GM18951 (cell line): ENCODE results near the gene TECPR2.

Experiments
- POLR2A ChIP-seq: IDR thresholded peaks from 4 replicates; pipeline ENCODE4 v1.6.1; 2011; ENCODE audit warnings: mild to moderate bottlenecking; ENCODE audit not compliant: insufficient read length, insufficient read depth; ENCODE audit errors: extremely low read depth
- in situ Hi-C: fragments of 300-500 bp; cut with MboI; formaldehyde crosslinking; loops from one replicate; pipeline ENCODE4 v1.12.0; 2022; ENCODE audit warnings: low sequenced_read_pairs, mixed read lengths, inconsistent platforms; ENCODE audit not compliant: unreplicated experiment

The TECPR2 gene

GRCh38 chr14:102451064-102451352 is 88.3 kb downstream of the TECPR2 start:
- in situ Hi-C loops, result no loop called here
- no peak for TF ChIP-seq POLR2A

GRCh38 chr14:102452302-102452701 is 89.6 kb downstream of the TECPR2 start:
- in situ Hi-C loops, result no loop called here
- no peak for TF ChIP-seq POLR2A

- no peak for TF ChIP-seq POLR2A
- in situ Hi-C loops, result no loop called here
Observed at GRCh38 chr14:102454711-102455110, 92.0 kb downstream of the TECPR2 start.

- TF ChIP-seq POLR2A, result no peak
- in situ Hi-C loops, result no loop called here
Observed at GRCh38 chr14:102457509-102457908, 94.8 kb downstream of the TECPR2 start.

- in situ Hi-C loops, result no loop called here
- TF ChIP-seq POLR2A, result no peak
Observed at GRCh38 chr14:102461490-102462338, 99.0 kb downstream of the TECPR2 start.

- no peak for TF ChIP-seq POLR2A
- in situ Hi-C loops, result no loop called here
Observed at GRCh38 chr14:102462391-102462790, 99.7 kb downstream of the TECPR2 start.

GRCh38 chr14:102464006-102464405 is 101.3 kb downstream of the TECPR2 start:
- in situ Hi-C loops, result no loop called here

GRCh38 chr14:102464846-102465341 is 102.2 kb downstream of the TECPR2 start:
- TF ChIP-seq POLR2A, result no peak
- in situ Hi-C loops, result no loop called here

More at GRCh38 chr14:102464006-102464405, 101.3 kb downstream of the TECPR2 start:
- no peak for TF ChIP-seq POLR2A

- TF ChIP-seq POLR2A, result no peak
- in situ Hi-C loops, result no loop called here
Observed at GRCh38 chr14:102469261-102469660, 106.5 kb downstream of the TECPR2 start.

GRCh38 chr14:102471921-102472790 is 109.4 kb downstream of the TECPR2 start:
- in situ Hi-C loops, result no loop called here
- TF ChIP-seq POLR2A, result no peak

GRCh38 chr14:102472791-102473150 is 110.0 kb downstream of the TECPR2 start:
- in situ Hi-C loops, result no loop called here
- TF ChIP-seq POLR2A, result no peak

GRCh38 chr14:102473559-102473958 is 110.8 kb downstream of the TECPR2 start:
- in situ Hi-C loops, result no loop called here
- TF ChIP-seq POLR2A, result no peak

- in situ Hi-C loops, result no loop called here
Observed at GRCh38 chr14:102474934-102475333, 112.2 kb downstream of the TECPR2 start.

GRCh38 chr14:102479107-102479506 is 116.4 kb downstream of the TECPR2 start:
- no peak for TF ChIP-seq POLR2A
- in situ Hi-C loops, result no loop called here

More at GRCh38 chr14:102474934-102475333, 112.2 kb downstream of the TECPR2 start:
- TF ChIP-seq POLR2A, result no peak

- in situ Hi-C loops, result no loop called here
- TF ChIP-seq POLR2A, result no peak
Observed at GRCh38 chr14:102479777-102480176, 117.0 kb downstream of the TECPR2 start.
